ENCODE results near the gene WDR18.
"Not testable (repeated sequence)": the region's sequence is repeated elsewhere in the genome, so short reads cannot be mapped to it uniquely, and the experiment has no call there.

Gene WDR18

DNA sequence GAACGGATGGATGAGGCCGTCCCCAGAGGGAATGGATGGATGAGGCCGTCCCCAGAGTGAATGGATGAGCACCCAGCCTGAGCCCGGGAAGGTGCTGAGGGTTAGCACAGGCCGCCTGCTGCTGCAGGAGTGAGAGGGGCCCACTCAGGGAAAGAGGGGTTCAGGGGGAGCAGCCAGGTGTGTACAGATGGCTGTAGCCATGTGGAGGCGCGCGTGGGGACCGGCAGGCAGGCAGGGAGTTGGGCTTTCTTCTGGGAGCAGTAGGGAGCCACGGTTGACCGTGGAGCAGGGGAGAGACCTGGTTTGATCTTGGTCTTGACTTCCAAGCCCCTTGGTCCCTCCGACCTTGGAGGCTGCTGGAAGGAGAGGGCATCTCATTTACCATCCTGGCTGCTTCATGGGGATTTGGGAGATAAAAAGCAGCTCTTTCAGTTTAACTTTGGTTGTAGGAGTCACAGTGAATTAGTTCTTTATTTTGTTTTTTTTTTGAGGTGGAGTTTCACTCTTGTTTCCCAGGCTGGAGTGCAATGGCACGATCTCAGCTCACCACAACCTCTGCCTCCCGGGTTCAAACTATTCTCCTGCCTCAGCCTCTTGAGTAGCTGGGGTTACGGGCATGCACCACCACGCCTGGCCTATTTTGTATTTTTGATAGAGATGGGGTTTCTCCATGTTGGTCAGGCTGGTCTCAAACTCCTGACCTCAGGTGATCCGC is 33.6 kb upstream of the WDR18 start:
- no peak for DNase-seq (ENCODE audit: low read depth)

DNA sequence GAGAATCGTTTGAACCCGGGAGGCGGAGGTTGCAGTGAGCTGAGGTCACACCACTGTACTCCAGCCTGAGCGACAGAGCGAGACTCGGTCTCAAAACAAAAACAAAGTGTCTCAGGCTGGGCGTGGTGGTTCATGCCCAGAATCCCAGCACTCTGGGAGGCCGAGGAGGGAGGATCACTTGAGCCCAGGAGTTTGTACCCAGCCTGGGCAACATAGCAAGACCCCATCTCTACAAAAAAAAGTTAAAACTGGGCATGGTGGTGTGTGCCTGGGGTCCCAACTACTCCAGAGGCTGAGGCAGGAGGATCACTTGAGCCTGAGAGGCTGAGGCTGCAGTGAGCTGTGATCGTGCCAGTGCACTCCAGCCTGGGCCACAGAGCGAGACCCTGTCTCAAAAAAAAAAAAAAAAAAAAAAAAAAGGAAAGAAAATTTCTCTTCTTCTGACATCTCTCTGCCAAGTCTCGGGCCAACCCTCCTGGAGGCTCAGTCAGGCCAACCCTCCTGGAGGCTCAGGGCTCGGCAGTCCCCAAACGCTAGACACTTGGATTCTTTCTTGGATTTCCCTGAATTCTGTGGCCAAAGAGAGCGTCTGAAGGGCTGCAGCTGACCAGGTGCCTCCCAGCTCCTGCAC is 32.0 kb upstream of the WDR18 start:
- no peak for DNase-seq (ENCODE audit: low read depth)

DNA sequence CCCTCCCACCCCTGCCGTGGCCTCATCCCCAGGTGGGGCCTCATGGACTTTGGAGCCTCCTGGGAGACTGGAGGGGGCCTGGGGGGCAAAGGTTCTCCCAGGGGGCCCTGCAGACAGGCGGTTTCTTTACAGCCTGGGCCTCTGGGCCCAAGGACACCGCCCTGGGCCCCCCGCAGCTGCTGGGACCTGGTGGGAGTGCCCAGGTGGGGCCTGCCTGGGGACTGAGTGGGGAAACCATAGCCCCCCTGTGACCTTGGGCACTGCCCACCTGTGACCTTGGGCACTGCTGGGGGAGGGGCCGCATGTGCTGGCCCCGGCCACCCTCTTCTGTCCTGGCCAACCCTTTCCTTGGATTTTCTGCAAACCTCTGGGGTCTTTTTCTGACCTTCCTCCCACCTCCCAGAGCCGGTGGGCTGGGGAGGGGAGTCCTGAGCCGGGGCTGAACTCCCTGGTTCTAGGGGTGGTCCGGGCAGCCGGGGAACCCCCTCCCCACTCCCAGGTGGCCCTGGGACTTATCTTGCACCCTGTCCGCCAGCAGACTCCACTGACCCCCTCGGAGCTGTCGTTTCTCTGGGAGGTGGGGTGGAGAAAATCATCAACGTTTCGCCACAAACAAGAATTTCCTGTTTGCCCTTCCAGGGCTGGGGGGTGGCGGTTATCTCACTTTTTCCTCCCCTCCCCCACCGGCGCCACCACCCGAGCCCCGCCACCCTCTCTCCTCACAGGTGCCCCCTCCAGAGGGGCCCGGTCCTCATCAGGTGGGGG is 31.3 kb upstream of the WDR18 start:
- no peak for DNase-seq (ENCODE audit: low read depth)

DNA sequence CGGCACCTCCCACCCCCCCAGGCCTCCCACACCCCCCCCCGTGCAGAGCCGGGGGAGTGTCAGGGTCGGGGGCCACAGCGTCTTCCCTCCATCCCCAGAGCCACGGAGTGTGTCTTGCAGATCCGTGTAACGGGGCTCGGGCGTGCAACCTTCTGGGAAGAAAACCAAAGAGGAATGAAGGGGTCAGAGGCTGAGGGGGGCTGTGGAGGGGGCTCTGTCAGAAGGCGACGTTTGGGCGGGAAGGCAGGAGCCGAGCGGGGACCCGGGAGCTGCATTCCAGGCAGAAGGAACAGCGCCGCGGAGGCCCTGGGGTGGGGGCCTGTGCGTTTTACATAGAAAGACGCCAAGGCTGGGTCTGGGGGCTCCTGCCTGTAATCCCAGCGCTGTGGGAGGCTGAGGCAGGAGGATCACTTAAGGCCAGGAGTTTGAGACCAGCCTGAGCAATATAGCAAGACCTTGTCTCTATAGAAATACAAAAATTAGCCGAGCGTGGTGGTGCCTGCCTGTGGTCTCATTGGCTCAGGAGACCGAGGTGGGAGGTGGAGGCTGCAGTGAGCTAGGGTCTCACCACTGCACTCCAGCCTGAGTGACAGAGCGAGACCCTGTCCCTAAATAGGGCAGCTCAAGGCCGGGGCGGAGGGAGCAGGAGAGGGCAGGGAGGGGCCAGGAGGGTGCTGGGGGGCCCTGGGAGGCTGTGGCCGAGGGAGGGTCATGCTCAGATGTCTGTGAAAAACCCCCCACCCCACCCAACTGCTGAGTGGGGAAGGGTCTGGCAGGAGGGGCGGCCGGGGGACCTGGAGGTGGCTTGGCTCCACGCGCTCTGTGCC is 30.5 kb upstream of the WDR18 start:
- no peak for DNase-seq (ENCODE audit: low read depth)

DNA sequence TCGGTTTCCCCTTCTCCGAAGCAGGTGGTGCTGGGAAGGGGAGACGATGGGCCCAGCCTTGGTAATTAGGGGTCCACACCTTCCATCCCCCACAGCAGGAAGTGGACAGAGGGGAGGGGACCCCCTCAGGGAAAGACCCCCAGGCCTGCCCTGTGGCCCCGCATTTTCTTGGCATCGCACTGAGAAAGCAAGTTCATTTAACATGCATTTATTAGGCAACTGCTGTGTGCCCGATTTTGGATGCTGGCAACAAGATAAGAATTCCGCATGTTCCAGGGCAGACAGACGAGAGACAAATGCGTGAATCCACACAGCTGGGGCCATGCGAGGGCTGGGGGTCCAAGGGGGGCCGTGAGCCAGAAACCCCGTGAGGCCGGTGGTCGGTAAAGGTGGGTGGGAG is 29.9 kb upstream of the WDR18 start:
- DNase-seq (ENCODE audit: low read depth), result no peak

DNA sequence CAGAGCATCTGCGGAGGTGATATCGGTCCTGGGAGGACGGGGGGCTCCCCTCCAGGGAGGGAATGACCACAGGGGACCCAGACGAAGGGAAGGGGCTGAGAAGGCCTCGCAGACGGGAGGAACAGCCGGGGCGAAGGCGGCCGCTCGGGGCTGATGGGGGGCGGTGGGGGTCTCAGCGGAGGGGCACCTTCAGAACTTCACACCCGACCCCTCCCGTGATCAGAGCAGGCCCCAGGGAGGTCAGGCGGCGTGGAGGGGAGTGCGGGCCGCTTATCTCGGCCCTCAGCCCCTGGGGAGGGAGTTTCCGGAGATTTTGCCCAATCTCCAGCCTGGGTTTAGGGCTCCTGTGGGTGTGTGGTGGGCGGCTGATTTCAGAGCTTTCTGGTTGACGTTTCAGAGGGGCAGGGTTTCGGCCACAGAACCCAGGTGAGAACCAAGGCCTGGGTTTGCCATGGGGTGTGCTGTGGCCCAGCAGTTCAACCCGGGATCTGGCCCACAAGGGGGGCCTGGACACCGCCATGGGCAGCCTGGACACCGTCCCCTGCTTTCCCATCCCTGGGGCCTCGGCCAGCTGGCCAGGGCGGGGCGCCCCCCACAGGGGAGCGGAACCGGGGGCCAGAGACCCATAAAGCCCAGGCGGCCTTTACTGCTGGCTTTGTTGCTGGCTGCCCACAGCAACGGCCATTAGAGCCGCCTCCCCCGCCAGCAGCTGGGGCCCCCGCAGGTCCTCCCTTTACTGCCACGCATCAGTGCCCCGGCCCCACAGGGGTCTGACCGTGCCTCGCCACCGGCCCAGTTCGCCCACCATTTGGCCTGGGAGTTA is 29.3 kb upstream of the WDR18 start:
- DNase-seq (ENCODE audit: low read depth), result no peak

DNA sequence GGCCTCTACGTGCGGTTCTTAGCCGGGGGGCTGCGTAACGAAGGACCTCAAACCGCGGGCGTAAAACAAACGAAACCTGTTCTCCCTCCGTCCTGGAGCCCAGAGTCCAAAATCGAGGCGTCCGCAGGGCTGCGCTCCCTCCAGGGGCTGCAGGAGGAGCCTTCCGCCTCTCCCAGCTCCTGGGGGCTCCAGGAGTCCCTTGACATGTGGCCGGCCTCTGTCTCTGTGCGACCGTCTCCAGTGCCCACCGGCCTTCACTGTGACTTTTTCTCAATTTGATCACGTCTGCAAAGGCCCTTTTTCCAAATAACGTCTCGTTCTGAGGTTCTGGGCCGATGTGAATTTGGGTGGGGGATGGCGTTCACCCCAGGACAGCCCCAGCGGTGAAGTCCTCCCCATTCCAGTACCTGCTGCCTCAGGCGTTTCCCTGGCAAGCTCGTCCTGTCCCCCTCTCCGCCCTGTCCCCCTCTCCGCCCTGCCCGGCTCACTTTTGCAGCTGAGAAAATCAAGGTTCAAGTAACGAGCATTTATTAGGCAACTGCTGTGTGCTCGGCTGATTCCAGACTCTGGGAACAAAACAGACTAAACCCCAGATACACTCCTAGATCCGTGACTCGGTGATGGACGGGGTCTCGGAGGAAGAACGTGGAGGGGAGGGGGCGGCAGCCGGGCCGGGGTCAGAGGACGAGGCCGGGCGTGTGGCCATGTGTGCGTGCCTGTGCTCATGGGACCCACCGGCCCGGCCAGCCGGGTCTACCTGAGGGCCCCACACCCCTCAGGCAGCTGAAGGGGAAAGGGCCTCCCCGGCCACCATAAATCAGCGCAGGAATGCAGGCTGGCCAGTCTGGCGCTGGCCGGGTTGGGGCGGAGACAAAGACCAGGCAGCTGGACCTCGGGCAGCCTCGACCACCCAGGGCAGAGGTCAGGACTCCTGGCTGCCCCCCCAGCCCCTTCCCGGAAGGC is 28.1 kb upstream of the WDR18 start:
- no peak for DNase-seq (ENCODE audit: low read depth)

DNA sequence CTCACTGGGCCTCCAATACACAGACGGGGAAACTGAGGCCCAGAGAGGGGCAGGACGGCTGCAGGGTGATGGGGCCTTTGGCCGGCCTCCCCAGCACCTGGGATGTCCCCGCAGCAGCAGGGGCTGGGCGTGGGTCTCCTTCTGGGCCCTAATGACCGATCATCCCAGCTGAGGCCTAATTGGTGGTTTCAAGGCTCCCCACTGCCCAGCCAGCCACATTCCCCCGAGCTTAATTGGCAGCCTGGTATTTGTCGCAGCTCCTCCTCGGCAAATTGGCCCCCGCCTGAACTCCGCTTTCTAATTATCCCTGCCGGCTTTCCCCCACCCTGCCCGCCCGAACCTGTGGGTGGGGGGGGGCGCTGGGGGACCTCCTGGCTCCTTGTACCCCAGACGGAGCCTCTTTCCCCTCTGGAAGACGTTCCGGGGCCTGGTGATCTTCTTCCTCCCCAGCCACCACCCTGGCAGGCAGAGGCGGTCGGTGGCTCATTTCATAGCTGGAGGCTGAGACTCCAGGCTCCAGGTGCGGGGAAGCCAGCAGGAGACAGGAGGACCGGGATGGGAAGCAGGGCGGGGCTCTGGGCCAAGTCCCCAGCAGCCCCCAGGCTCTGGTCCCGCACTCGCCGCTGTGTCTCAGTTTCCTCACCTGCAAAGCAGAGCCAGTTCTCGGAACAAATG is 27.2 kb upstream of the WDR18 start:
- no peak for DNase-seq (ENCODE audit: low read depth)

DNA sequence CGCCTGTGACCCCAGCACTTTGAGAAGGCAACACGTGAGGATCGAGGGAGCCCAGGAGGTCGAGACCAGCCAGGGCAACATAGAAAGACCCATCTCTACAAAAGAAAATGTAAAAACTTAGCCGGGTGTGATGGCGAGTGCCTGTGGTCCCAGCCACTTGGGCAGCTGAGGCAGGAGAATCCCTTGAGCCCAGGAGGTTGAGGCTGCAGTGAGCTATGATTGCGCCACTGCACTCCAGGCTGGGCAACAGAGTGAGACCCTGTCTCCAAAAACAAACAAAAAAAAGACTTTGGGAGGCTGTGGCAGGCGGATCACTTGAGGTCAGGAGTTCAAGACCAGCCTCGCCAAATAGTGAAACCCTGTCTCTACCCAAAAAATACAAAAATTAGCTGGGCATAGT is 26.6 kb upstream of the WDR18 start:
- DNase-seq (ENCODE audit: low read depth), result not testable (repeated sequence)

DNA sequence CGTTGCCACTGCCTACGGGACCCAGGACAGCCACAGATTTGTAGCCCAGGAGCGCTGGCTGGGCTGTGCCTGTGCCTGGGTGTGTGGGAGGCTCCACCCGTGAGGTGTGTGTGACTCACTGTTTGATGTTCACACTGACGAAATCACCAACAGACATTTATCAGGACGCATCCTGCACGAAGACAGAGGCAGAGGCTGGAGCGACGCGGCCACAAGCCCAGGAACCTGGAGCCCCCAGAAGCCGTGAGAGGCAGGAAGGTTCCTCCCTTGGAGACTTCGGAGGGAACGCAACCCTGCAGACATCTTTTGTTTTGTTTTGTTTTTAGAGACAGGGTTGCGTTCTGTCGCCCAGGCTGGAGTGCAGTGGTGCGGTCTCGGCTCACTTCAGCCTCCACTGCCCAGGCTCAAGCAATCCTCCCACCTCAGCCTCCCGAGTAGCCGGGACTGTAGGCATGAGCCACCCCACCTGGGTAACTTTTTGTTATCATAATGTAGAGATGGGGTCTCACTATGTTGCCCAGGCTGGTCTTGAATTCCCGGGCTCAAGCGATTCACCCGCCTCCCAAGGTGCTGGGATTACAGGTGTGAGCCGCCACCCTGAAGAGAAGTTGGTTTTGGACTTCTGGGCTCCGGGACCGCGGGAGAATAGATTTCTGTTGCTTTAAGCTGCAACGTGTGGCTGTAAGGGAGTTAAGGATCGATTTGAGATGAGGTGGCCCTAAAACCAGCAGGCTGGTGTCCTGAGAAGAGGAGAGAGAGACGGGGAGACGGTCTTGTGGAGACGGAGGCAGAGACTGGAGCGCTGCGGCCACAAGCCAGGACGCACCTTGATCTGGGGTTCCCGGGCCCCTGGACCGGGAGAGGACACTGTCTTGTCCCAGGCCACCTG is 24.9 kb upstream of the WDR18 start:
- DNase-seq (ENCODE audit: low read depth), result no peak

DNA sequence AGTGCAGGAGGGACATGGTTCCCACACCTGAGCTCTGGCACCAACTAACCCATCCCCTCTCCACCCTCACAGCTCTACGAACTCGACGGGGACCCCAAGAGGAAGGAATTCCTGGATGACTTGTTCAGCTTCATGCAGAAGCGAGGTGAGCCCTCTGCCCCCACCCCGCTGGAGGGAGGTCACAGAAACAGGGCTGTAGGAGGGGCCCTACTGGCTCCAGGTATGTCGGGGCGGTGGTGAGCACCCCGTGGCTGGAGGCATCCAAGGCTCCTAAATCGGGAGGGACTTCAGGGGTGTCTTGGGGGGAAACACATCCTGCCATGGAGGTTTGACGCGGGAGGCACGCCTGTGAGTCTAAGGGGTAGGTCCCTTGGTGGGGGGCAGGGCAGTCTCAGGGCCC is 24.1 kb upstream of the WDR18 start:
- DNase-seq (ENCODE audit: low read depth), result no peak

DNA sequence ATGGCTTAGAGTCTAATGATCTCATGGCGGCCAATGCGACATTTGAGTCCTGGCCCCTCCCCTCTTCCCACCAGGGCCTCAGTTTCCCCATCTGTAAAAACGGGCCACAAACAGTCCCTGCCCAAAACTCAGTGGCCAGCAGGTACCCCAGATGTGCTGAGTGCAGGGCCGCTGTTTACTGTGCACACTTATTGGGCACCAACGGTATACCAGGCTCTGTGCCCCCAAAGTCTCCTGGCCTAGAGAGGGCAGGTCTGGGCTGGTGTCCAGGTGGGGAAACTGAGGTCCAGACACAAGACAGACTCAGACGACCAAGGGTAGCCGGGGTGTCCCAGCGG is 23.6 kb upstream of the WDR18 start:
- DNase-seq (ENCODE audit: low read depth), result no peak

DNA sequence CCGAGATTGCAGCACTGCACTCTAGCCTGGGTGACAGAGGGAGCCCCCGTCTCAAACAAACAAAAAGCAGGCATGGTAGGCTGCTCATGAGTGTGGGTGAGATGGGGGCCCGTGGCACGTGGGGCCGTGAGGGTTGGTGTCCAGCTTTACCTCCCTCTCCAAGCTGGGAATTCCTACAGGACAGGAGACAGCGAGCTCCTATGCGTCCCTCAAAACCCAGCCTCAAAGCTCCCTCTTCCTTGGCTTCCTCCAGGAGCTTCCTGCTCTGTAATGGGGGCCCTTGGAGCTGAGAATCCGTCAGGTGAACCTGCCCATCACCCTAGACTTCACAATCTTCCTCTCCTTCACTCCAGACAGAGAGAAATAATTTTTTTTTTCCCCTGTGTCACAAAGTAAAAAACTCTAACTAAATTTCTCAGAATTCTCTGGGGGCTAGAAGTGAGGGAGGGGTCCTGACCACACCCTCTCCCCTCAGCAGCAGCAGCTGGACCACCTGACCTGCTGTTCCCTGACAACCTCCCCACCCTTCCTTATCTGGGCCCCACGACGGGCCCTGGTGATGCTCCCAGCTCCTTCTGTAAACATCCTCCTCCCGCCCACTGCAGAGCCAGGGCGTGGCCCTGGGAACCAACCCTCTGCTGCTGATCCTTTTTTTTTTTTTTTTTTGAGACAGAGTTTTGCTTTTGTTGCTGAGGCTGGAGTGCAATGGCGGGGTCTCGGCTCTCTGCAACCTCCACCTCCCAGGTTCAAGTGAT is 22.1 kb upstream of the WDR18 start:
- DNase-seq (ENCODE audit: low read depth), result no peak

DNA sequence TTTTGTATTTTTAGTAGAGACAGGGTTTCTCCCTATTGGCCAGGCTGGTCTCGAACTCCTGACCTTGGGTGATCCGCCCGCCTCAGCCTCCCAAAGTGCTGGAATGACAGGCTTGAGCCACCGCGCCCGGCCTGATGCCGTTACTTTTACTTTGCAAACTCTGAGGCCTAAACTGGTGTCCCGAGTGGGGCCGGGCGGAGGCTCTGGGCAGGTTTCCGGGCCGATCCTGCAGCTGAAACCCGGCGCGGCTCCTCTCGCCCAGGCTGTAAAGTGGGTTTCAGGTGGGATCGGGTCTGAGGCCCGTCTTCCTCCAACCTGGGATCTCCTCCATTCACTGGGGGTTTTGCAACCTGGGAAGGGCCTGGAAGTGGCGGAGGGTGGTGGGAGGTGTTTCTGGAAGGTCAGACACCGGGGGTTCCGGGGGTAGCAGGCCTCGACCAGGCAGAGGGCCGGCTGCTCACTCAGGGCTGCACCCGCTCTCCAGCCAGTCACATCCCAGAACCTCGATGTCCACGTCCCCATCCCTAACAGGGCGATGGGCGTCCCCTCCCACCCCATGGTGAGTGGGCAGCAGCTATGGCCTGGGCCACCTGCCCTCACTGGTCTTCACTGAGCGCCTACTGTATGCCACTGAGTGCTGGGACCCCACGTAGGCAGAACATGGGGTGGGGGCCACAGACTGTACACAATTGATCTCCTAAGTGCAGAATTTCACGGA is 21.3 kb upstream of the WDR18 start:
- DNase-seq (ENCODE audit: low read depth), result no peak

DNA sequence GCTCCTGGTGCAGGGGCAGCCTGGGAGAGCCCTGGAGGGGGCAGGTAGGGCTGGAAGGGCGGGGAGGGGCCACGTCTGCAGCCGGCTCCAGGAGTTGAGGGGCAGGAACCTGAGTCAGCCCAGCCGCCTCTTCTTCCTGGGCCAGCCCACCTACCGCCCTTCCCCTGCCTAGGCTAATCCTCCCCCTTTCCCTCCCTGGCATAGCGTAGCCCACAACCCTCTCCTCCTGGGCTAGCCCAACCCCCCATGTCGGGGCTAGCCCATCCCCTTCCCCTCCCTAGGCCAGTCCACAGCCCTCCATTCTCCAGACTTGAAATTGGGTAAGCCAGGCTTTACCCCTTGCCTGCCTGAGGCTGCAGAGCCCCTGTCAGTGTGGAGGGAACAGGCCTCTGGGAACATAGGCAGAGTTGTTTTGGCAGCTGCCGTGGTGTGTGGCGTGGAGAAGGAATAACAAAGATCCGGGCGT is 20.6 kb upstream of the WDR18 start:
- no peak for DNase-seq (ENCODE audit: low read depth)

DNA sequence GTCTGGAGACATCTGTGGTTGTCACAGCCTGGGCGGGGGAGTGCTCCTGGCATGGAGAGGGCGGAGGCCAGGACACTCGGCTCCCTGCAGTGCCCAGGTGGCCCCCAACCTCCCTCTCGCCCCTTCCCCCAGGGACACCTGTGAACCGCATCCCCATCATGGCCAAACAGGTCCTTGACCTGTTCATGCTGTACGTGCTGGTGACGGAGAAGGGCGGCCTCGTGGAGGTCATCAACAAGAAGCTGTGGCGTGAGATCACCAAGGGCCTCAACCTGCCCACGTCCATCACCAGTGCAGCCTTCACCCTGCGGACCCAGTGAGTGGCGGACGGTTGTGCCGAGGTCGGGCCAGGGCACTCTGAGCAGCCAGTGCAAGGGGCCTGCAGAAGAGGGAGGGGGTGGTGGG is 20.0 kb upstream of the WDR18 start:
- no peak for DNase-seq (ENCODE audit: low read depth)

Data from HS-5 (cell line).